Adipocyte (in vitro differentiated cells): ENCODE results near the gene ELAPOR2.
"Not testable (repeated sequence)": the region's sequence is repeated elsewhere in the genome, so short reads cannot be mapped to it uniquely, and the experiment has no call there.

Experiments used
- DNase-seq: peaks from one replicate; pipeline ENCODE4 v3.0.0-alpha.2; 2015; ENCODE audit warnings: low read depth
- H3K27me3 ChIP-seq: replicated peaks from 2 replicates; pipeline ENCODE4 v1.7.0; 2013; ENCODE audit warnings: mild to moderate bottlenecking, low read length, moderate library complexity; ENCODE audit not compliant: control insufficient read depth, insufficient read depth
- H3K36me3 ChIP-seq: 2 replicates; pipeline ENCODE4 v1.7.0; 2013; ENCODE audit warnings: low read length, mild to moderate bottlenecking, moderate library complexity; ENCODE audit not compliant: control insufficient read depth, insufficient read depth, severe bottlenecking
- H3K4me1 ChIP-seq: 2 replicates; pipeline ENCODE4 v1.7.0; 2013; ENCODE audit warnings: mild to moderate bottlenecking, low read length, moderate library complexity; ENCODE audit not compliant: control insufficient read depth, insufficient read depth
- H3K4me3 ChIP-seq: 2 replicates; pipeline ENCODE4 v1.7.0; 2013; ENCODE audit warnings: mild to moderate bottlenecking, low read length, moderate library complexity
- H3K9ac ChIP-seq: 2 replicates; pipeline ENCODE4 v1.7.0; 2013; ENCODE audit warnings: mild to moderate bottlenecking, low read length, moderate library complexity
- H3K9me3 ChIP-seq: 2 replicates; pipeline ENCODE4 v1.7.0; 2013; ENCODE audit warnings: mild to moderate bottlenecking, low read length, moderate library complexity; ENCODE audit not compliant: control insufficient read depth

ELAPOR2 gene

DNA sequence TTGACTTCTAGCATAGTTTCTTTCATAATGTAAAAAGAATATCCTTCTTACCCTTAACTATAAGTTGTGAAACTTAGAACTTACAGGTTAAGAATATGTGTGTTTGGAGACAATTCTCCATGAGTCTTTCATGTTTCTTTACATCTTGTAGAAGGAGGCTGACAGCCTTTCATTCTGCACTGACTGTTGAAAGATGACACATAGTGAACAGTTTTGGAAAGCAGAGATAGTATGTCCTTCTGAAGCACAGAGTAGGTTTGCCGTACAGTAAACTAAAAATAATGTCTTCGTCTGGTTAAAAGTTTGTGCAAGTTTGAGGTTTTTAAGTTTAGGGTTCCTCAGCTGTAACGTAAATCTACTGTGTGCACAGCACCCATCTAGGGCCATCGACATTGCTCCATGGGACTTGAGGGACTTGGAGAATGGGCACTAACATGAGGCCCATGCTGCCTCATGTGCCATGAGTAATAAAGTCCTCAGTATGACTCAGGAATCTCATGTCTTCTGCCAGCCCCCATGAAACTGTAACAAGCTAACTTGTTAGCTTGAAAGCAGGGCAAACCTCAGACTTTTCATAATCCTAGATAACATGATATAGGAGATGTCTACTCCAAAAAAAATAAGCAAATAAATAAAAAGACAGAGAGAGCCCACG is 24.5 kb upstream of the ELAPOR2 start:
- Histone ChIP-seq H3K9ac (no peak overlapping the region), H3K27me3 (no peaks in the 10 kb centered on the region), H3K9me3 (no peaks in the 10 kb centered on the region), H3K4me3 (no peak overlapping the region), H3K36me3 (no peaks in the 10 kb centered on the region), H3K4me1 (peaks cover 5% of the 10 kb centered on the region)
- DNase-seq, result no peak

DNA sequence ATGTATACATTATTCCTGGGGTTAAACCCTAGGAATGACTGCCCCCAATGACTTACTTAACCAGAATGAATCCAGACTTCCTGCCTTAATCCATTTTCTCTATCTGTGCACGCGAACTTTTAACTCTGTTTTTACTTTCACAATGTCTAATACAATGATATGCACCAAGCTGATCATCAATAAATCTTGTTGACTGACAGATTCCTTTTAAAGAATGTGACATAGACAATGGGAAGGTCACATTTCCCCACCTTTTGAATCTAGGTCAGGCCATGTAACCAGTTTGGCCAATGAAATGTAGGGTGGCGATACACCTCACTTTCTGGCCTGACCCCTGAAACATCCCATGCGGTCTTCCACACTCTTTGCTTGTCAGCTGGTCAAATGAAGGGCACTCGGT is 23.2 kb upstream of the ELAPOR2 start:
- Histone ChIP-seq H3K36me3 (no peaks in the 10 kb centered on the region), H3K27me3 (no peaks in the 10 kb centered on the region), H3K9ac (no peak overlapping the region), H3K4me1 (peaks cover 5% of the 10 kb centered on the region), H3K4me3 (no peak overlapping the region), H3K9me3 (no peaks in the 10 kb centered on the region)
- no peak for DNase-seq

DNA sequence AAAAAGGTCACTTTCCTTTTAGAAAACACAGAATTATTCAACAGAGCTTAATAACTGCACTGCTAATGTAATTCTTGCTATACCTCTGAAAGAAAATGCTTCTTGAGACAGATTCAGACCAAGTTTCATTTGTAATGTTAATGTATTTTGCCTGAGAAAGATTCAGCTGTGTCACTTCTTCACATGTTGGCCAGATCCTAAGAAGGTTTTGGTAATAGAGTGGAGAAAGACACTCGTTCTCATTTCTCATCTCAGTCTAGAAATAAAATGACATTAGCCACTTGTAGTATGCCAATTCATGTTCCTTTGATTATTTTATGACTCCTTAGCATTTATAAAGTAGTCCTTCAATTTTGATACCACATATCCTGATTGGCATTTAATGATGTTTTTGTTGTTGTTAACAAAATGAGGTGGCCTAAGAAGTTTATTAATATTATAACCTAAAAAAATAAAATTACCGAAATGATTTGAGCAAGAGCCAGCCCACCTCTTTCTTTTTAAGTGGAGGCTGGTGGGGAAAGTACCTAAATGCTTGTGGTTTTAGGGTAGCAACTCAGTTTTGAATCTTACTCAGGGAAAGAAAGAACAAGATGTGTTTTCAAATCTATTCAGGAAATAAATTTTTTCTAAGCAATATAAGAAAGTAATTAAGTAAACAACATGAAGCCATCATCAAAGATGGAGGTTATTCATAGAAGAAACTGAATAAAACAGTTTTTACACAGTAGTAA is 16.4 kb upstream of the ELAPOR2 start:
- Histone ChIP-seq H3K4me1 (no peaks in the 10 kb centered on the region), H3K9me3 (no peaks in the 10 kb centered on the region), H3K36me3 (no peaks in the 10 kb centered on the region), H3K27me3 (no peaks in the 10 kb centered on the region), H3K9ac (no peak overlapping the region), H3K4me3 (no peak overlapping the region)
- DNase-seq, result no peak

DNA sequence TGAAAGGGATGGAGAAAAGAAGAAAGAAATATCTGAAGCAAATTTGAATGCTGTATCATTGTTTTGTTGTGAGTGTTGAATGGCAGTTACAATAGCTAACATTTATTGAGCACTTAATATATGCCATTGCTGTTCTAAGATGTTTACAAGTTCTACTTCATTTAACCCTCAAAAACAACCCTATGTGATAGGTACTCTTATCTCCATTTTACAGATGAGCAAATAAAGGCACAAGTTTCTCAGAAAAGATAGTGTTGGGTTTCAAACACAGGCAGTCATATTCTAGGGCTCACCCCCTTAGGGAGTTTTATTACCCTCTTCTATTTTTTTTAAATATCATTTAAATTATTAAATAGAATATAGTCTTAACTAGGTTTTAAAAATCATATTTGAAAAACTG is 8.3 kb upstream of the ELAPOR2 start:
- DNase-seq, result no peak
- Histone ChIP-seq H3K9me3 (no peaks in the 10 kb centered on the region), H3K9ac (no peak overlapping the region), H3K4me1 (no peaks in the 10 kb centered on the region), H3K27me3 (no peaks in the 10 kb centered on the region), H3K36me3 (no peaks in the 10 kb centered on the region), H3K4me3 (no peak overlapping the region)

DNA sequence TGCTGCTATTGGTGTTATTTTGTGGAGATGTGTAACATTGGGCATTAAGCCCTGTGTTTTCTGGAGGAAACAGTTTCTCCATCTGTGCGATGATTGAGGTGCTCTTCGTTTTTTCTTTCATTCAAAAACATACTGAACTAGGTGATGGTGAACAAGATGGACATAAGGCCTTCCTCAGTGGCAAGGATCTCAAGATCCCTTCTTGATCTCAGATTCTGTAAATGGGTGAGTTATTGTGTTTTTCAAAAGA is 759 bp upstream of the ELAPOR2 start:
- no peaks in the 10 kb centered on the region for H3K9me3 ChIP-seq
- peak overlapping the region; percentile 45 for H3K9ac ChIP-seq
- H3K4me1 ChIP-seq, result peaks cover 34% of the 10 kb centered on the region
- H3K4me3 ChIP-seq, result peak overlapping the region; percentile 93
- no peaks in the 10 kb centered on the region for H3K27me3 ChIP-seq
- no peaks in the 10 kb centered on the region for H3K36me3 ChIP-seq
- DNase-seq, result no peak

DNA sequence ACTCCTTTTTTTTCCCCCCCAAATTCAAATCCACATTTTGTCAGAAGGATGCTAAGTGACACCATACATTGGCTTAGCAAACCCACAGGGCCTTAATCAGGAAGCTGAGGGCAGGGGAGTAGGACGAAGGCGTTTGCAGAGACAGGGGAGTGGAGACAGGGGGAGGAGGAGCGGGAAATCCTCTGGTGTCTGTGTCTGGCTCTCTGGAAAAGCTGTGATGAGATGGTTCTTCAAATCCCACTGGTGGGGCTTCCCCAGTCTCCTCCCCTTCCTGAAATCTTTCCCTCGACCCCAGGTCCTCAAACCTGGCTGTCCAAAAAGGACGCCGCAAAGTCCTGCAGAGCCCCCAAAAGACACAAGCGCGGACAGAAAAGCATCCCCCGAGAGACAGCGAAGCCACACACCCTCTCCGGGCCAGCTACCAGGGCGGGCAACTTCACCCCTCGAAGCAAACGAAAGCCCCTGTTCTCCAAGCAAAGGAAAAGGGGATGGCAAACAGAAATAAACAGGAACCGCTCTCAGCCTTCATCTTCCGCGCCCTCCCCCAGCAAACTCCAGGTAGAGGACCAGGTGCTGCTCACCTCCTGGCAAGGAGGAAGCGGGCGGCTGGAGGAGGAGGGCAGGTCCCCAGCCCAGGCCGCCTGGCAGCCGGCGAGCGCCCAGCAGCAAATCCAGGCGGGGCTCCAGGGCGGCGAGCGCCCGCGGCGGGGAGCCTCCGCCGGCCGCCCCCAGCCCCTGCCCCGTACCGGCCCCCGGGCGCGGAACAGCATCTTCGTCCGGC is 520 bp downstream of the ELAPOR2 start:
- peak overlapping the region; percentile 93 for H3K4me3 ChIP-seq
- H3K36me3 ChIP-seq, result no peaks in the 10 kb centered on the region
- H3K4me1 ChIP-seq, result peaks cover 34% of the 10 kb centered on the region
- no peaks in the 10 kb centered on the region for H3K27me3 ChIP-seq
- peak overlapping the region; percentile 85 for H3K9ac ChIP-seq
- peak; percentile 2 for DNase-seq
- no peaks in the 10 kb centered on the region for H3K9me3 ChIP-seq

DNA sequence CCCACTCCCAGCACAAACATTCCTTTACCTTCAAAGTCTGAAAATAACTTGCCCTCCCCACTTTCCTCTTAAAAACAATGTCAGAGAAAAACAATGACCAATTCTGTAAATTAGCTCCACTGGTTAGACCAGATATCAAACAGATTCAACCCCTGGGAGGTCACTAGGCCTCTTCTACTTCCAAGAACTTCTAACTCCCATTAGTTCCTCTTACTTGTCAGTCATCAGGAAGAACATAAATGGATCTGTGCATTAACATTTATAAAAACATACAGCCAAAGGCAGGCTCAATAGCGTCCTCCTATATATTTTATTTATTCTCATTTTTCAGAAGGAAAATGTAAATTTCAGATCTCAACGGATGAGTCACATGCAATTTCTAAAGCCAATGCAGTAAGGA is 2.2 kb downstream of the ELAPOR2 start:
- Histone ChIP-seq H3K4me3 (peak overlapping the region; percentile 24), H3K27me3 (no peaks in the 10 kb centered on the region), H3K9ac (peak overlapping the region; percentile 53), H3K36me3 (peaks cover 4% of the 10 kb centered on the region), H3K4me1 (peaks cover 34% of the 10 kb centered on the region), H3K9me3 (no peaks in the 10 kb centered on the region)
- no peak for DNase-seq

DNA sequence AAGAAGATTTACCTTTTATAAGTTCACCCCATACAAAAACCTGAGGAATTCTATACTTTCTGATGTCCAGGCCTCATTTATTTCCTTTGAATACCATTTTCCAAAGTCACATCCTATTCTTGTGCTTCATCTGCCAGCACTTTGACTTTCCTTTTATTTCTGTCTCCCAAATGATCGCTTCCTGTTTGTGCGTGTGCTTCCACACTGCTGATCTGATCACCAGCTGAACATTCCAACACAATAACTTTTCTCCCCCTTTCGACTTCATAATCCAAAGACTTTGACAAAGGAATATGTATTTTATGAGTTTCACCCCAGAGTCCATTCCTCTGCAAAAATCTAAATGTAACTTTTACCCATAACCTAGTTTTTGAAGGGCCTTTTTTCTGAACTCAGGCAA is 3.1 kb downstream of the ELAPOR2 start:
- no peak for DNase-seq
- no peaks in the 10 kb centered on the region for H3K9me3 ChIP-seq
- peaks cover 4% of the 10 kb centered on the region for H3K36me3 ChIP-seq
- H3K4me1 ChIP-seq, result peaks cover 34% of the 10 kb centered on the region
- H3K4me3 ChIP-seq, result peak overlapping the region; percentile 24
- no peaks in the 10 kb centered on the region for H3K27me3 ChIP-seq
- H3K9ac ChIP-seq, result peak overlapping the region; percentile 53

DNA sequence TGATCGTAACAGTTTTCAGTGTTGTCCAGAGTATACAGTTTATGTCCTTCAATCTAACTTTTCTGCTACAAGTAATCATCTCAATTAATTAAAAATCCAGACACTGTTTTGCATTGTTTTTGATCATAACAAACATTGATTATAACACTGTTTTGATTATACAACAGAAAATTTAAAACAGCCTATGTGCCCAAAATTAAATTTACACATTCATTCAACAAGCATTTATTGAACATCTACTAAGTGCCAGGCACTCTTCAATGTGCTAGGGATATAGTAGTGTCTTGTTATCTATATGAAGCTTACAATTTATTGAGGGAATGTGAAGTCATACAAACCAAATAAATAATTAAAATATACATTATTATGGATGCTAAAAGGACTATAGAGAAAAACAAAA is 10.6 kb downstream of the ELAPOR2 start:
- no peak for DNase-seq
- H3K4me3 ChIP-seq, result no peak overlapping the region
- peaks cover 4% of the 10 kb centered on the region for H3K36me3 ChIP-seq
- no peaks in the 10 kb centered on the region for H3K9me3 ChIP-seq
- no peak overlapping the region for H3K9ac ChIP-seq
- H3K27me3 ChIP-seq, result no peaks in the 10 kb centered on the region
- H3K4me1 ChIP-seq, result no peaks in the 10 kb centered on the region

DNA sequence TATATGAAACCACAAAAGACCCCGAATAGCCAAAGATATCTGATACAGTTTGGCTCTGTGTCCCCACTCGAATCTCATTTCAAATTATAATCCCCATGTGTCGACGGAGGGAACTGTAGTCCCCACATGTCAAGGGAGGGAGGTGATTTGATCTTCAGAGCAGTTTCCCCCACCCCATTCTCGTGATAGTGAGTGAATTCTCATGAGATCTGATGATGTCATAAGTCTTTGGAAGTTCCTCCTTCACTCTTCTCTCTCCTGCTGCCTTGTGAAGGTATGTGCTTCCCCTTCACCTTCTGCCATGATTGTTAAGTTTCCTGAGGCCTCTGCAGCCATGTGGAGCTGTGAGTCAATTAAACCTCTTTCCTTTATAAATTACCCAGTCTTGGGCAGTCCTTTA is 13.0 kb downstream of the ELAPOR2 start:
- no peaks in the 10 kb centered on the region for H3K27me3 ChIP-seq
- no peaks in the 10 kb centered on the region for H3K9me3 ChIP-seq
- H3K4me3 ChIP-seq, result no peak overlapping the region
- no peaks in the 10 kb centered on the region for H3K36me3 ChIP-seq
- no peaks in the 10 kb centered on the region for H3K4me1 ChIP-seq
- no peak overlapping the region for H3K9ac ChIP-seq
- no peak for DNase-seq

DNA sequence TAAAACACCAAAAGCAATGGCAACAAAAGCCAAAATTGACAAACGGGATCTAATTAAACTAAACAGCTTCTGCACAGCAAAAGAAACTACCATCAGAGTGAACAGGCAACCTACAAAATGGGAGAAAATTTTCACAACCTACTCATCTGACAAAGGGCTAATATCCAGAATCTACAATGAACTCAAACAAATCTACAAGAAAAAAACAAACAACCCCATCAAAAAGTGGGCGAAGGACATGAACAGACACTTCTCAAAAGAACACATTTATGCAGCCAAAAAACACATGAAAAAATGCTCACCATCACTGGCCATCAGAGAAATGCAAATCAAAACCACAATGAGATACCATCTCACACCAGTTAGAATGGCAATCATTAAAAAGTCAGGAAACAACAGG is 14.7 kb downstream of the ELAPOR2 start:
- not testable (repeated sequence) for H3K9me3 ChIP-seq, H3K4me3 ChIP-seq, H3K9ac ChIP-seq, H3K27me3 ChIP-seq, H3K4me1 ChIP-seq, H3K36me3 ChIP-seq, DNase-seq
